IMR-90 (cell line): ENCODE measurements around the gene SLC25A14. TPM values are rescaled to one million over a fixed set of nuclear protein-coding genes. Genes with fewer than 3 reads are reported as not detected.

ENCODE experiments used
- ATAC-seq: fragments of 200-7000 bp; cut with Tn5 transposase; 2 replicates; pipeline ENCODE4 v1.9.1; 2020; ENCODE audit warnings: low read depth, mild to moderate bottlenecking, moderate library complexity
- BruUV-seq: library from RNA; stranded (reverse); fragments of 400-500 nt; replicated peaks from 2 replicates; lab custom pipeline; 2021; lab: Mats Ljungman, UMichigan
- CTCF ChIA-PET: fragments of 300-600 bp; formaldehyde crosslinking; extraction: SDS; loops from one replicate; lab custom pipeline; 2021; ENCODE audit warnings: antibody characterized with exemption; lab: Yijun Ruan, JAX
- POLR2A ChIA-PET: fragments of 300-600 bp; sonication (Branson Sonifier 250); formaldehyde crosslinking; loops from one replicate; lab custom pipeline; 2022; ENCODE audit warnings: antibody characterized with exemption; ENCODE audit not compliant: unreplicated experiment; lab: Charles Lee
- DNase-seq: peaks from one replicate; pipeline ENCODE4 v3.0.0; 2013
- H2AFZ ChIP-seq: replicated peaks from 2 replicates; pipeline ENCODE3; 2013; ENCODE audit warnings: low read length, mild to moderate bottlenecking; ENCODE audit not compliant: poor library complexity
- H2AK5ac ChIP-seq: 2 replicates; pipeline ENCODE4 v1.6.1; 2013; ENCODE audit warnings: low read depth, low read length, inconsistent platforms
- H2AK9ac ChIP-seq: replicated peaks from 2 replicates; pipeline ENCODE3; 2013; ENCODE audit warnings: mild to moderate bottlenecking, low read depth, low read length, moderate library complexity; ENCODE audit not compliant: poor library complexity
- H2BK120ac ChIP-seq: 2 replicates; pipeline ENCODE4 v1.6.1; 2013; ENCODE audit warnings: low read depth, low read length, inconsistent platforms
- H2BK15ac ChIP-seq: 3 replicates; pipeline ENCODE4 v1.6.1; 2013; ENCODE audit warnings: low read depth, low read length, inconsistent platforms
- H2BK20ac ChIP-seq: 2 replicates; pipeline ENCODE4 v1.6.1; 2013; ENCODE audit warnings: low read depth, mild to moderate bottlenecking, inconsistent platforms, low read length, moderate library complexity
- H2BK5ac ChIP-seq: 2 replicates; pipeline ENCODE4 v1.6.1; 2013; ENCODE audit warnings: mild to moderate bottlenecking, low read depth, low read length, inconsistent platforms; ENCODE audit not compliant: poor library complexity, severe bottlenecking
- H3K14ac ChIP-seq: replicated peaks from 2 replicates; pipeline ENCODE4 v1.6.1; 2013; ENCODE audit warnings: low read depth, low read length, inconsistent platforms
- H3K18ac ChIP-seq: 2 replicates; pipeline ENCODE4 v1.6.1; 2013; ENCODE audit warnings: low read depth, low read length, control low read depth
- H3K23ac ChIP-seq: 2 replicates; pipeline ENCODE4 v1.6.1; 2013; ENCODE audit warnings: low read depth, low read length, inconsistent platforms
- H3K27ac ChIP-seq: 2 replicates; pipeline ENCODE4 v1.5.1; 2013; ENCODE audit warnings: mild to moderate bottlenecking, control low read depth, low read length; ENCODE audit not compliant: insufficient read depth
- H3K27me3 ChIP-seq: 2 replicates; pipeline ENCODE4 v1.6.1; 2013; ENCODE audit warnings: low read length; ENCODE audit not compliant: control insufficient read depth, insufficient read depth
- H3K36me3 ChIP-seq: 2 replicates; pipeline ENCODE4 v1.6.1; 2013; ENCODE audit warnings: low read length, mixed read lengths; ENCODE audit not compliant: control insufficient read depth, insufficient read depth
- H3K4ac ChIP-seq: 2 replicates; pipeline ENCODE4 v1.6.1; 2013; ENCODE audit warnings: low read depth, low read length, inconsistent platforms
- H3K4me1 ChIP-seq: 2 replicates; pipeline ENCODE4 v1.6.1; 2013; ENCODE audit warnings: low read length, mixed read lengths; ENCODE audit not compliant: control insufficient read depth, insufficient read depth
- H3K4me2 ChIP-seq: 2 replicates; pipeline ENCODE4 v1.6.1; 2013; ENCODE audit warnings: low read depth, mild to moderate bottlenecking, control low read depth, low read length, moderate library complexity
- H3K4me3 ChIP-seq: 2 replicates; pipeline ENCODE4 v1.5.1; 2013; ENCODE audit warnings: low read depth, mild to moderate bottlenecking, control low read depth, low read length, moderate library complexity; ENCODE audit not compliant: insufficient read depth
- H3K56ac ChIP-seq: 2 replicates; pipeline ENCODE4 v1.6.1; 2013; ENCODE audit warnings: low read length, inconsistent platforms; ENCODE audit not compliant: insufficient read depth; ENCODE audit errors: extremely low read depth
- H3K79me1 ChIP-seq, 2 experiments: 2 replicates each; pipeline ENCODE4 v1.6.1; 2013; ENCODE audit warnings: low read length in 2 of 2, inconsistent platforms in 1 of 2, low read depth in 1 of 2
- H3K9ac ChIP-seq: 2 replicates; pipeline ENCODE4 v1.6.1; 2013; ENCODE audit warnings: low read depth, low read length, control low read depth
- H3K9me1 ChIP-seq: 2 replicates; pipeline ENCODE4 v1.6.1; 2013; ENCODE audit warnings: low read length, inconsistent platforms; ENCODE audit not compliant: insufficient read depth
- H3K9me3 ChIP-seq: 2 replicates; pipeline ENCODE4 v1.6.1; 2013; ENCODE audit warnings: low read length; ENCODE audit not compliant: control insufficient read depth, insufficient read depth
- H4K20me1 ChIP-seq: 2 replicates; pipeline ENCODE4 v1.6.1; 2013; ENCODE audit warnings: low read length, inconsistent platforms; ENCODE audit not compliant: insufficient read depth
- H4K5ac ChIP-seq: 2 replicates; pipeline ENCODE4 v1.6.1; 2013; ENCODE audit warnings: mild to moderate bottlenecking, low read depth, low read length, control low read depth
- H4K8ac ChIP-seq, 2 experiments: 2 replicates each; pipeline ENCODE4 v1.6.1; 2013; ENCODE audit warnings: low read depth in 2 of 2, low read length in 2 of 2, control low read depth in 1 of 2, inconsistent platforms in 1 of 2
- H4K91ac ChIP-seq: 2 replicates; pipeline ENCODE4 v1.6.1; 2013; ENCODE audit warnings: low read depth, low read length, inconsistent platforms; ENCODE audit not compliant: insufficient read depth
- CEBPB ChIP-seq: IDR thresholded peaks from 2 replicates; pipeline ENCODE4 v1.6.1; 2012; ENCODE audit warnings: low read depth, low read length, improper control_type of control experiment
- CHD1 ChIP-seq: IDR thresholded peaks from 2 replicates; pipeline ENCODE4 v1.6.1; 2012; ENCODE audit warnings: low read depth, low read length, improper control_type of control experiment
- FOS ChIP-seq: fragments of 150-350 bp; IDR thresholded peaks from 2 replicates; pipeline ENCODE4 v1.6.1; 2016; ENCODE audit warnings: low read depth, low read length
- MAFK ChIP-seq: IDR thresholded peaks from 2 replicates; pipeline ENCODE4 v1.6.1; 2012; ENCODE audit warnings: low read depth, low read length, improper control_type of control experiment
- MAZ ChIP-seq: IDR thresholded peaks from 2 replicates; pipeline ENCODE4 v1.6.1; 2012; ENCODE audit warnings: low read depth, mild to moderate bottlenecking, low read length, improper control_type of control experiment, moderate library complexity, borderline replicate concordance
- RCOR1 ChIP-seq: IDR thresholded peaks from 2 replicates; pipeline ENCODE4 v1.6.1; 2012; ENCODE audit warnings: mild to moderate bottlenecking, low read length, improper control_type of control experiment; ENCODE audit not compliant: insufficient replicate concordance
- SMC3 ChIP-seq: fragments of 150-350 bp; IDR thresholded peaks from 2 replicates; pipeline ENCODE4 v1.6.1; 2016; ENCODE audit warnings: low read depth, mild to moderate bottlenecking, antibody characterized with exemption, low read length, moderate library complexity
- USF2 ChIP-seq: fragments of 150-350 bp; IDR thresholded peaks from 2 replicates; pipeline ENCODE4 v1.6.1; 2017; ENCODE audit warnings: mild to moderate bottlenecking, antibody characterized with exemption, low read length, low read depth
- WGBS, 2 experiments: methylation state at CpG; one replicate each; pipeline versions ENCODE4 v1.1.5 to v1.1.7; 2013; ENCODE audit warnings: missing lambda C conversion rate in 2 of 2; ENCODE audit not compliant: insufficient read length in 1 of 2; ENCODE audit errors: extremely low coverage in 2 of 2; 5-methylcytosine and 5-hydroxymethylcytosine counted together
- dilution Hi-C: fragments of 300-500 bp; cut with HindIII; formaldehyde crosslinking; loops from one replicate; pipeline ENCODE4 v1.14.3; 2018; ENCODE audit warnings: low sequenced_read_pairs; ENCODE audit not compliant: unreplicated experiment
- in situ Hi-C: fragments of 300-500 bp; cut with MboI; formaldehyde crosslinking; loops from 3 replicates; pipeline ENCODE4 v1.14.3; 2019; ENCODE audit warnings: low sequenced_read_pairs, inconsistent platforms, mixed read lengths
- intact Hi-C: fragments of 100-400 bp; cut with micrococcal nuclease; formaldehyde crosslinking; loops from 2 replicates; pipeline ENCODE4 v1.10.0; 2022
- polyA plus RNA-seq, 3 experiments: library from polyadenylated mRNA; depleted of rRNA; stranded (reverse); fragments of >200 nt; gene quantifications; 2 replicates each; pipeline ENCODE4 v1.2.3, GENCODE V29; 2012; ENCODE audit warnings: low replicate concordance in 1 of 3
- total RNA-seq: library from RNA; depleted of rRNA; stranded (reverse); fragments of >200 nt; gene quantifications from 2 replicates; pipeline ENCODE4 v1.2.3, GENCODE V29; 2012
- TF ChIP-seq, protein P1 (sequence below): fragments of 150-350 bp; IDR thresholded peaks from 2 replicates; pipeline ENCODE4 v1.6.1; 2016; ENCODE audit warnings: low read depth, mild to moderate bottlenecking, low read length, moderate library complexity, borderline replicate concordance

Gene SLC25A14
- total and polyA plus RNA-seq, 2 of the 4 experiments (the other 2 are of a cell fraction): 13.8 TPM

DNA sequence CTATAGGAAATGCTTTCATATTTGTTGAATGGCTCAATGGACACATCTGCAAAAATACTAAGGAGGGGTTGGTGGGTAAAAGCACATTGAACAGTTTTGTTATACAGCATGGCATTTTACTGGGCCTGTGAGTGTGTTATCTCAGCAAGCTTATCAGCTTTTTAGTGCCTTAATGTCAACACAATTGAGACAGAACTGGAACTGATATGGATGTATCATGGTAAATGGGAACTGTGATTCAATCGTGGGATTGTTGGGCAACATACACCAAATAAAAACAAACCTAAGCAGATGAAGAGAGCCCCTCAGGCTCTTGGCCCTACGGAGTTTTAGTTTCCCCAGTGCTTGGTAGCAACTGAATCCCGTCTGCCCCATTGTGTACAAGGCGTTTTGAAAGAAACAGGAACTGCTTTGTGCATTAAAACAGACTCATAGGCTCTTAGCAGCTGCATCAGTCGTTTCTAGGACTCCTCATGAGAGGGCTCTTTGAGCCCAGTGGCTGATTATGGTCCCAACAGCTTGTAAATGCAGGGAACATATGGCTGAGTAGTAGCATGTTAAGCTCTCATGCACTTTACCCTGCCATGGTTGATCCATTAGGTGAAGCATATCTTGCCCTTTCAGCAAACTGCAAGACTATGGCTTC lies 38.4 kb downstream of the SLC25A14 start:
- H3K23ac ChIP-seq: no peak overlapping the region
- no peaks in the 10 kb centered on the region for H3K4me1 ChIP-seq
- no TSS peak for BruUV-seq
- H3K27me3 ChIP-seq: peaks cover 5% of the 10 kb centered on the region
- no peaks in the 10 kb centered on the region for H3K79me1 ChIP-seq
- no peak overlapping the region for H4K91ac ChIP-seq
- no peak overlapping the region for H3K9ac ChIP-seq
- ATAC-seq: no peak
- H2AFZ ChIP-seq: no peak overlapping the region
- dilution Hi-C loops (no loop called here), in situ Hi-C loops (loop anchor here (25.0 kb wide), 1 partner anchor 91 kb away; no protein-coding TSS in a partner anchor), intact Hi-C loops (no loop called here)
- H3K9me1 ChIP-seq: no peaks in the 10 kb centered on the region; the same call in 1 of the 2 replicates
- H3K4ac ChIP-seq: no peak overlapping the region
- no peak overlapping the region for H2BK20ac ChIP-seq
- H3K18ac ChIP-seq: no peak overlapping the region
- no peak overlapping the region for H2AK5ac ChIP-seq
- CTCF ChIA-PET: no interaction called here
- no peak overlapping the region for H2BK5ac ChIP-seq
- 33% methylated on average over 3 of the region's 5 CpGs; no CpG with 5 or more reads in 1 of the 2 experiments for WGBS, 2 experiments
- no peak overlapping the region for H3K56ac ChIP-seq
- no peaks in the 10 kb centered on the region for H3K36me3 ChIP-seq
- H3K27ac ChIP-seq: no peak overlapping the region
- no peak overlapping the region for H2BK120ac ChIP-seq
- no peak overlapping the region for H4K5ac ChIP-seq
- no peak overlapping the region for H3K4me2 ChIP-seq
- no peak overlapping the region for H2AK9ac ChIP-seq
- H2BK15ac ChIP-seq: no peak overlapping the region
- no peak overlapping the region for H3K14ac ChIP-seq
- no peak overlapping the region for H4K8ac ChIP-seq
- no peak for DNase-seq
- no peaks in the 10 kb centered on the region for H3K9me3 ChIP-seq
- H4K20me1 ChIP-seq: no peaks in the 10 kb centered on the region
- TF ChIP-seq FOS (no peak), CEBPB (no peak), MAFK (no peak), USF2 (no peak), MAZ (no peak), CHD1 (no peak), SMC3 (no peak), RCOR1 (no peak)
- TF ChIP-seq, protein P1, sequence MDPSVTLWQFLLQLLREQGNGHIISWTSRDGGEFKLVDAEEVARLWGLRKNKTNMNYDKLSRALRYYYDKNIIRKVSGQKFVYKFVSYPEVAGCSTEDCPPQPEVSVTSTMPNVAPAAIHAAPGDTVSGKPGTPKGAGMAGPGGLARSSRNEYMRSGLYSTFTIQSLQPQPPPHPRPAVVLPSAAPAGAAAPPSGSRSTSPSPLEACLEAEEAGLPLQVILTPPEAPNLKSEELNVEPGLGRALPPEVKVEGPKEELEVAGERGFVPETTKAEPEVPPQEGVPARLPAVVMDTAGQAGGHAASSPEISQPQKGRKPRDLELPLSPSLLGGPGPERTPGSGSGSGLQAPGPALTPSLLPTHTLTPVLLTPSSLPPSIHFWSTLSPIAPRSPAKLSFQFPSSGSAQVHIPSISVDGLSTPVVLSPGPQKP: no peak
- POLR2A ChIA-PET: no interaction called here
- H3K4me3 ChIP-seq: no peak overlapping the region
